ENCODE measurements around the gene YPEL5.

Gene YPEL5

DNA sequence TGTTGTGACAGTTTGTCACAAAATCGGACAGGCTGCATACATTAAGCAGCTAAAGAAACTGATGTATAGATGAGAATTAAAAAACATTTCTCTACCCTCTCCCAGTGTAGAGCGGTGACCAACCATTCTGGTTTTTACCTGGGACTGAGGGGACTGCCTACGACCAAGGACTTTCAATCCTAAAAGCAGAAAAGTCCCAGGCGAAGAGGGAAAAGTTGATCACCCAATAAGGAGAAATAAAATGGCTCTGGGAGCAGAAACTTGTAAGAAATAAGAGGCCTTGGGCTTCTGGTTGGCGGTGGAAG lies 30.9 kb upstream of the YPEL5 start:
- ATAC-seq (ENCODE audit: low read depth) (no peak), DNase-seq (ENCODE audit: low spot score) (no peak)
- H3K4me1 ChIP-seq (ENCODE audit: insufficient read depth, poor library complexity, severe bottlenecking) = peaks cover 7% of the 10 kb centered on the region
- no peaks in the 10 kb centered on the region for H3K27me3 ChIP-seq (ENCODE audit: insufficient read depth, poor library complexity, severe bottlenecking)
- peak; percentile 57 for TF ChIP-seq CTCF (IDR thresholded peaks at IDR 0.05; ENCODE audit: poor library complexity, severe bottlenecking)
- no peaks in the 10 kb centered on the region for H3K9me3 ChIP-seq (ENCODE audit: severe bottlenecking)
- no peaks in the 10 kb centered on the region for H3K36me3 ChIP-seq (ENCODE audit: low read depth)
- no peak overlapping the region for H3K27ac ChIP-seq (ENCODE audit: poor library complexity, severe bottlenecking)
- H3K4me3 ChIP-seq (ENCODE audit: severe bottlenecking) = no peak overlapping the region

DNA sequence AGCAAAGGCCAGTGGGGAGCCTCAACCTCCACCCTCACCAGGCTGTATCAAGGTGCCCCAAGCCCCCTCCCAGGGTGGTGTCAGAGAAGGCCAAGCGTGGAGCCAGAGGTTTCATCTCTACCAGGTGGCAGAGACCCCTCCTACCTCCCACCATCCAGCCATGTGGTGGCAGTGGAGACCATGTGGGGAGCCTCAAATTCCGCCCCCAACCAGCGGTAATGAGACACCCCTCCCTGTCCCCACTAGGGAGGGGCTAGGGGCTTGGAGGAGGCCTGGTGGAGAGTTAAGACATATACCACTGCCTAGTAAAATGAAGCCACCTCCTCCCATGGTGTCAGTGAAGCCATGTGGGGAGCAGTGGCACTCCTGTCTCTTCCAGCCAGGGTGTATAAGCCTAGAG lies 24.4 kb upstream of the YPEL5 start:
- Histone ChIP-seq H3K9me3 (ENCODE audit: severe bottlenecking) (no peaks in the 10 kb centered on the region), H3K4me3 (ENCODE audit: severe bottlenecking) (no peak overlapping the region), H3K4me1 (ENCODE audit: insufficient read depth, poor library complexity, severe bottlenecking) (peaks cover 1% of the 10 kb centered on the region), H3K36me3 (ENCODE audit: low read depth) (no peaks in the 10 kb centered on the region), H3K27me3 (ENCODE audit: insufficient read depth, poor library complexity, severe bottlenecking) (no peaks in the 10 kb centered on the region), H3K27ac (ENCODE audit: poor library complexity, severe bottlenecking) (no peak overlapping the region)
- DNase-seq (ENCODE audit: low spot score) (no peak), ATAC-seq (ENCODE audit: low read depth) (no peak)
- TF ChIP-seq CTCF (IDR thresholded peaks at IDR 0.05; ENCODE audit: poor library complexity, severe bottlenecking) = no peak

GRCh38 chr2:30127016-30127893 lies 19.6 kb upstream of the YPEL5 start:
- DNase-seq (ENCODE audit: low spot score) (no peak), ATAC-seq (ENCODE audit: low read depth) (peak; percentile 57; the same call in 2 of the 3 replicates)
- TF ChIP-seq CTCF (IDR thresholded peaks at IDR 0.05; ENCODE audit: poor library complexity, severe bottlenecking) = no peak

DNA sequence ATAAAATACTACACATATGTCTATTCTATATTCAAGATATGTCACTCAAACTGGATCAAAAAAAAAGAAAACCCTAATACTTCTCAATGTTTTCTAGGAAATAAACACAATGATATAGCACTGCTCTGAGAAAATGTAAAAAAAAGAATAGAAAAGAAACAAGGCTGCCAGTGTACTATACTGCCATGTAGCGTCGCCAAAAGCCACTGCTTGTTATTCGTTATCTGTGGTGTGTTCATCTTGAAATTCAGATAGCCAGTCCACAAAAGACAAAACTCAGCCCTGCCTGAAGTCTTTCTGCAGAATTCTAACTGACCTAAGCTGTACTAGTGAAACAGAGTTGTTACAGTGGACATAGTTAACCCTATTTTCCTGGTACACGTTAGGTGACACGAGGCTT lies 12.2 kb upstream of the YPEL5 start:
- ATAC-seq (ENCODE audit: low read depth) (no peak), DNase-seq (ENCODE audit: low spot score) (no peak)
- peaks cover 29% of the 10 kb centered on the region for H3K4me1 ChIP-seq (ENCODE audit: insufficient read depth, poor library complexity, severe bottlenecking)
- no peak for TF ChIP-seq CTCF (IDR thresholded peaks at IDR 0.05; ENCODE audit: poor library complexity, severe bottlenecking)
- H3K27ac ChIP-seq (ENCODE audit: poor library complexity, severe bottlenecking) = no peak overlapping the region
- no peaks in the 10 kb centered on the region for H3K9me3 ChIP-seq (ENCODE audit: severe bottlenecking)
- no peak overlapping the region for H3K4me3 ChIP-seq (ENCODE audit: severe bottlenecking)
- no peaks in the 10 kb centered on the region for H3K36me3 ChIP-seq (ENCODE audit: low read depth)
- no peaks in the 10 kb centered on the region for H3K27me3 ChIP-seq (ENCODE audit: insufficient read depth, poor library complexity, severe bottlenecking)

More at GRCh38 chr2:30127016-30127893, 19.6 kb upstream of the YPEL5 start:
- H3K36me3 ChIP-seq (ENCODE audit: low read depth) = no peaks in the 10 kb centered on the region
- H3K27ac ChIP-seq (ENCODE audit: poor library complexity, severe bottlenecking) = no peak overlapping the region
- peaks cover 3% of the 10 kb centered on the region for H3K4me1 ChIP-seq (ENCODE audit: insufficient read depth, poor library complexity, severe bottlenecking)
- no peak overlapping the region for H3K4me3 ChIP-seq (ENCODE audit: severe bottlenecking)
- H3K27me3 ChIP-seq (ENCODE audit: insufficient read depth, poor library complexity, severe bottlenecking) = no peaks in the 10 kb centered on the region
- H3K9me3 ChIP-seq (ENCODE audit: severe bottlenecking) = no peaks in the 10 kb centered on the region

- Histone ChIP-seq H3K9me3 (ENCODE audit: severe bottlenecking) (no peaks in the 10 kb centered on the region), H3K4me3 (ENCODE audit: severe bottlenecking) (no peak overlapping the region), H3K36me3 (ENCODE audit: low read depth) (no peaks in the 10 kb centered on the region), H3K27me3 (ENCODE audit: insufficient read depth, poor library complexity, severe bottlenecking) (no peaks in the 10 kb centered on the region), H3K27ac (ENCODE audit: poor library complexity, severe bottlenecking) (no peak overlapping the region), H3K4me1 (ENCODE audit: insufficient read depth, poor library complexity, severe bottlenecking) (peaks cover 34% of the 10 kb centered on the region)
- DNase-seq (ENCODE audit: low spot score) (no peak), ATAC-seq (ENCODE audit: low read depth) (no peak)
- TF ChIP-seq CTCF (IDR thresholded peaks at IDR 0.05; ENCODE audit: poor library complexity, severe bottlenecking) = no peak
Measured at GRCh38 chr2:30135541-30135940, 11.3 kb upstream of the YPEL5 start.
